Activated T-helper 1 cell treated with anti-CD3 and anti-CD28 coated beads, Interleukin-2, amount 50 U/mL, for 16 hours (primary cell): ENCODE measurements around the gene RNU5D-1.
"Not testable (repeated sequence)": the region's sequence is repeated elsewhere in the genome, so short reads cannot be mapped to it uniquely, and the experiment has no call there.

Experiments used
- DNase-seq, 2 donors: peaks; one replicate each; pipeline ENCODE4 v3.0.0-alpha.2; 2020; ENCODE audit warnings: low read depth in 1 of 2, low spot score in 1 of 2

The RNU5D-1 gene

GRCh38 chr1:44700573-44700972 lies 30.4 kb downstream of the RNU5D-1 start:
- DNase-seq = no peak

GRCh38 chr1:44699375-44699774 lies 31.6 kb downstream of the RNU5D-1 start:
- DNase-seq = not testable (repeated sequence)

GRCh38 chr1:44698138-44698537 lies 32.8 kb downstream of the RNU5D-1 start:
- DNase-seq = no peak

GRCh38 chr1:44696789-44697345 lies 34.1 kb downstream of the RNU5D-1 start:
- DNase-seq = no peak

GRCh38 chr1:44696101-44696500 lies 34.9 kb downstream of the RNU5D-1 start:
- no peak for DNase-seq

GRCh38 chr1:44695671-44696070 lies 35.3 kb downstream of the RNU5D-1 start:
- no peak for DNase-seq

GRCh38 chr1:44694863-44695478 lies 36.0 kb downstream of the RNU5D-1 start:
- DNase-seq = no peak

GRCh38 chr1:44693900-44694299 lies 37.1 kb downstream of the RNU5D-1 start:
- DNase-seq = no peak

- no peak for DNase-seq
These were observed 37.8 kb downstream of the RNU5D-1 start for GRCh38 chr1:44693159-44693558.

- no peak for DNase-seq
These were observed 41.6 kb downstream of the RNU5D-1 start for GRCh38 chr1:44689447-44689765.

- DNase-seq = no peak
These were observed 42.1 kb downstream of the RNU5D-1 start for GRCh38 chr1:44688760-44689446.

- DNase-seq = no peak
These were observed 45.1 kb downstream of the RNU5D-1 start for GRCh38 chr1:44685881-44686280.

- DNase-seq = no peak
These were observed 45.8 kb downstream of the RNU5D-1 start for GRCh38 chr1:44685218-44685617.

GRCh38 chr1:44684525-44684924 lies 46.4 kb downstream of the RNU5D-1 start:
- no peak for DNase-seq

GRCh38 chr1:44682883-44683265 lies 48.1 kb downstream of the RNU5D-1 start:
- no peak for DNase-seq

GRCh38 chr1:44681905-44682882 lies 48.8 kb downstream of the RNU5D-1 start:
- DNase-seq = no peak
